SU-DHL-6 (cell line): Measurements from ENCODE around the gene FRMPD4.

Experiments
- CTCF ChIP-seq: fragments of 200-600 bp; sonication (generic); IDR thresholded peaks from one replicate; pipeline ENCODE4 v1.5.1; 2017; ENCODE audit warnings: antibody characterized with exemption, mild to moderate bottlenecking, low read length, moderate library complexity; ENCODE audit not compliant: insufficient read depth, poor library complexity, severe bottlenecking
- EZH2phosphoT487 ChIP-seq: fragments of 200-600 bp; sonication (generic), shearing (Covaris generic); conservative IDR thresholded peaks from 2 replicates; pipeline ENCODE4 v1.6.1; 2018; ENCODE audit warnings: mild to moderate bottlenecking, antibody characterized with exemption, low read length, moderate library complexity, mixed read lengths

DNA sequence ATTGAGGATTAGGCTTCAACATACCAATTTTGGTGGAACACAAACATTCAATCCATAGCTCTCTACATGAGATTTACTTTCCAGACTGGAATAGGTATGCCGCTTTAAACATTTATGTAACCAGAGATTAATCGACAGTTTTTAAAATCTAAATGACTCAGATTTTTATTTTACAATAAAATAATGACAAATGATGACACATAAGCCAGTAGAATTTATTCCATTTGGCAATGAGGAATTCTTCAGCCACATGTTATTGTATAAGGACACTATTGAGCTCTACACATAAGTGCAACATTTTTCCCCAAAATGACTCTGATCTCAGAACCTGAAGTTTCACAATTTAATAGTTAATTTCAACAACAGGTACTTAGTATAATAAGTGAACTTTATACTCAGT, 425.9 kb downstream of the FRMPD4 start:
- TF ChIP-seq EZH2phosphoT487: no peak
- TF ChIP-seq CTCF: no peak
